ENCODE results near the gene COG3.

The COG3 gene

GRCh38 chr13:45548281-45548680 is 83.5 kb downstream of the COG3 start:
- DNase-seq = peak in 1 of 2 experiments; percentile 15

- DNase-seq = no peak
These were observed 89.9 kb downstream of the COG3 start for GRCh38 chr13:45554604-45555109.

- DNase-seq = no peak
These were observed 99.5 kb downstream of the COG3 start for GRCh38 chr13:45564133-45564776.

GRCh38 chr13:45565331-45565730 is 100.6 kb downstream of the COG3 start:
- DNase-seq = no peak

GRCh38 chr13:45575146-45575829 is 110.5 kb downstream of the COG3 start:
- DNase-seq = no peak

- DNase-seq = no peak
These were observed 111.1 kb downstream of the COG3 start for GRCh38 chr13:45575830-45576180.

GRCh38 chr13:45576466-45576865 is 111.7 kb downstream of the COG3 start:
- no peak for DNase-seq

- no peak for DNase-seq
These were observed 117.8 kb downstream of the COG3 start for GRCh38 chr13:45582408-45583076.

GRCh38 chr13:45584816-45585215 is 120.1 kb downstream of the COG3 start:
- peak in 1 of 2 experiments; percentile 5 for DNase-seq

Measured in NCI-H524 (cell line).